DOHH2 (cell line): ENCODE data around the gene PLB1.

ENCODE experiments used
- H3F3A ChIP-seq: fragments of 200-600 bp; sonication (generic), shearing (Covaris generic); 2 replicates; pipeline ENCODE4 v1.6.0; 2016; ENCODE audit warnings: antibody characterized with exemption, mild to moderate bottlenecking; ENCODE audit not compliant: control insufficient read depth, insufficient read depth
- H3K27ac ChIP-seq: fragments of 200-600 bp; sonication (generic); 2 replicates; pipeline ENCODE4 v1.5.1; 2014; ENCODE audit warnings: low read depth, mild to moderate bottlenecking, low read length, moderate library complexity
- H3K27me3 ChIP-seq: fragments of 200-600 bp; sonication (generic); 2 replicates; pipeline ENCODE4 v1.6.1; 2014; ENCODE audit warnings: mild to moderate bottlenecking, low read length, mixed read lengths; ENCODE audit not compliant: control insufficient read depth
- H3K36me3 ChIP-seq: fragments of 200-600 bp; sonication (generic); 2 replicates; pipeline ENCODE4 v1.6.1; 2014; ENCODE audit warnings: mild to moderate bottlenecking, low read length, moderate library complexity, mixed read lengths; ENCODE audit not compliant: control insufficient read depth
- H3K4me1 ChIP-seq: fragments of 200-600 bp; sonication (generic); 2 replicates; pipeline ENCODE4 v1.6.1; 2014; ENCODE audit warnings: mild to moderate bottlenecking, low read length, mixed read lengths; ENCODE audit not compliant: control insufficient read depth
- H3K4me2 ChIP-seq: fragments of 200-600 bp; sonication (generic); 2 replicates; pipeline ENCODE4 v1.6.0; 2014; ENCODE audit warnings: mild to moderate bottlenecking, low read length, moderate library complexity
- H3K4me3 ChIP-seq: fragments of 200-600 bp; sonication (generic); 2 replicates; pipeline ENCODE4 v1.5.1; 2014; ENCODE audit warnings: mild to moderate bottlenecking, low read length, mixed read lengths
- H3K79me2 ChIP-seq: fragments of 200-600 bp; sonication (generic); 2 replicates; pipeline ENCODE4 v1.6.1; 2014; ENCODE audit warnings: mild to moderate bottlenecking, low read length, mixed read lengths; ENCODE audit not compliant: control insufficient read depth
- H3K9me2 ChIP-seq: fragments of 200-600 bp; sonication (generic); replicated peaks from 2 replicates; pipeline ENCODE4 v1.6.1; 2014; ENCODE audit warnings: mild to moderate bottlenecking, low read length, mixed read lengths; ENCODE audit not compliant: control insufficient read depth
- H3K9me3 ChIP-seq: fragments of 200-600 bp; sonication (generic); 2 replicates; pipeline ENCODE4 v1.6.1; 2014; ENCODE audit warnings: antibody characterized with exemption, low read length, mixed read lengths; ENCODE audit not compliant: control insufficient read depth, insufficient read depth
- H4K20me1 ChIP-seq: fragments of 200-600 bp; sonication (generic); 2 replicates; pipeline ENCODE4 v1.6.0; 2014; ENCODE audit warnings: low read depth, mild to moderate bottlenecking, antibody characterized with exemption, low read length, moderate library complexity; ENCODE audit not compliant: control insufficient read depth, insufficient read depth
- EZH2phosphoT487 ChIP-seq: fragments of 200-600 bp; sonication (generic); IDR thresholded peaks from 2 replicates; pipeline ENCODE4 v1.6.1; 2017; ENCODE audit warnings: borderline replicate concordance, mild to moderate bottlenecking, antibody characterized with exemption, low read length, moderate library complexity, mixed read lengths
- TF ChIP-seq, protein P1 (sequence below): fragments of 200-600 bp; sonication (generic); IDR thresholded peaks from one replicate; pipeline ENCODE4 v1.5.1; 2014; ENCODE audit warnings: antibody characterized with exemption, mild to moderate bottlenecking, low read depth, low read length; ENCODE audit not compliant: poor library complexity, severe bottlenecking

The PLB1 gene

DNA sequence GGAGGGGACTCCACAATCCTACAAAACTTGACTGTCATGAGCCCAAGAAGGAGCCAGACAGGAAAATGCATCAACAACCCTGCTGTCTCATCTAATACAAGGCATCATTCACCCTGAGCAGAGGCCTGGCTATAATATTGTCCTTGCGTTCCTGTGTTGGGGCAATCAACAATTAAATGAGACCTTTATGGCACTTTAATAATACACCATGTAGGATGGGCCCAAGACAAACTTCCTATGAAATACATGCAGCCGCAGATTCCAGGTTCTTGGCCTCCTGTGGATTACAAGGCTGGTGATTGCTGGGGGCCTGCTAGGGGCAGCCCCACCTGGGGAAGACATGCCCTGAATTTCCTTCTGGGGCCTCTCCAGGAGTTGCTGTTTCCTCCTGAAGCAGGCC, 173.0 kb downstream of the PLB1 start:
- Histone ChIP-seq H3K9me3 (no peaks in the 10 kb centered on the region), H3K4me3 (no peak overlapping the region), H3K4me2 (no peak overlapping the region), H4K20me1 (no peaks in the 10 kb centered on the region), H3K27me3 (no peaks in the 10 kb centered on the region), H3F3A (no peaks in the 10 kb centered on the region), H3K4me1 (no peaks in the 10 kb centered on the region), H3K9me2 (no peaks in the 10 kb centered on the region), H3K79me2 (no peaks in the 10 kb centered on the region), H3K27ac (no peak overlapping the region), H3K36me3 (no peaks in the 10 kb centered on the region)
- no peak for TF ChIP-seq EZH2phosphoT487
- TF ChIP-seq, protein P1, sequence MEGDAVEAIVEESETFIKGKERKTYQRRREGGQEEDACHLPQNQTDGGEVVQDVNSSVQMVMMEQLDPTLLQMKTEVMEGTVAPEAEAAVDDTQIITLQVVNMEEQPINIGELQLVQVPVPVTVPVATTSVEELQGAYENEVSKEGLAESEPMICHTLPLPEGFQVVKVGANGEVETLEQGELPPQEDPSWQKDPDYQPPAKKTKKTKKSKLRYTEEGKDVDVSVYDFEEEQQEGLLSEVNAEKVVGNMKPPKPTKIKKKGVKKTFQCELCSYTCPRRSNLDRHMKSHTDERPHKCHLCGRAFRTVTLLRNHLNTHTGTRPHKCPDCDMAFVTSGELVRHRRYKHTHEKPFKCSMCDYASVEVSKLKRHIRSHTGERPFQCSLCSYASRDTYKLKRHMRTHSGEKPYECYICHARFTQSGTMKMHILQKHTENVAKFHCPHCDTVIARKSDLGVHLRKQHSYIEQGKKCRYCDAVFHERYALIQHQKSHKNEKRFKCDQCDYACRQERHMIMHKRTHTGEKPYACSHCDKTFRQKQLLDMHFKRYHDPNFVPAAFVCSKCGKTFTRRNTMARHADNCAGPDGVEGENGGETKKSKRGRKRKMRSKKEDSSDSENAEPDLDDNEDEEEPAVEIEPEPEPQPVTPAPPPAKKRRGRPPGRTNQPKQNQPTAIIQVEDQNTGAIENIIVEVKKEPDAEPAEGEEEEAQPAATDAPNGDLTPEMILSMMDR, result no peak

DNA sequence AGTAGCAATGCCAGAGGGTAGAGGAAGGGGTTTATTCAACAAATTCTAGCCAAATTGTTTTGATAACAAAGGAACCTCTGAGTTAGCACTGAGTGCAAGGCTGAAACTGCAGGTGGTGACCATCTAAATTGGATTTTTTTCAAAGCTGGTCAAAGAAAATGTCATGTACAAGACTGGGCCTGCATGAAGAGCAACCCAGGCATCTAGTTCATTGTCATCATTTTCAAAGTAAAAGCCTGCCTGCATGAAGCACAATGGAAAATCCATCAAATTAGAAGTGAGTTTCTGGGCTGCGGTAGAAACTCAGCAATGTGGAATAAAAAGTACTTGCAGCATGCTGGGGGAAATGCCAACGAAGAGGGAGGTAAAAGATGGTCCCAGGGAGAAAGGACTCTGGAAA, 175.0 kb downstream of the PLB1 start:
- no peak for TF ChIP-seq EZH2phosphoT487
- TF ChIP-seq, protein P1, result no peak
- Histone ChIP-seq H3K36me3 (no peaks in the 10 kb centered on the region), H3K9me2 (no peaks in the 10 kb centered on the region), H3K27ac (no peak overlapping the region), H3K4me1 (no peaks in the 10 kb centered on the region), H3K4me3 (no peak overlapping the region), H3K27me3 (no peaks in the 10 kb centered on the region), H4K20me1 (no peaks in the 10 kb centered on the region), H3F3A (no peaks in the 10 kb centered on the region), H3K9me3 (no peaks in the 10 kb centered on the region), H3K4me2 (no peak overlapping the region), H3K79me2 (no peaks in the 10 kb centered on the region)

DNA sequence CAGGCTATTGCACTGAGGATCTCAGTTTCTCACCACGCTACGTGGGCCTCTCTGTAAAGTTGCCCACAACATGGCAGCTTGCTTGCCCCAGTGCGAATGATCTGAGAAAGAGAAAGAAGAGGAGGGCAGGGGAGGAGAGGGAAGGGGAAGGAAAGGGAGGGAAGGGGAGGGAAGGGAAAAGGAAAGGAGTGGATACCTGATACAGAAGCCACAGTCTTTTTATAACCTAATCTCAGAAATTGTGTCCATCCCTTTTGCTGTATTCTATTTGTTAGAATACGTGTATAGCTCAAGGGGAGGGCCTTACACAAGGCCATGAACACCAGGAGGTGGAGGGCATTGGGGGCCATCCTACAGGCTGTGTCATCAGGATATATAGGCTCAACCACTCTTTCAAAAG, 177.5 kb downstream of the PLB1 start:
- TF ChIP-seq EZH2phosphoT487, result no peak
- TF ChIP-seq, protein P1, result no peak
- no peaks in the 10 kb centered on the region for H3K4me1 ChIP-seq
- H3K4me2 ChIP-seq, result no peak overlapping the region
- H3K9me2 ChIP-seq, result no peaks in the 10 kb centered on the region
- no peak overlapping the region for H3K4me3 ChIP-seq
- H3K27ac ChIP-seq, result no peak overlapping the region
- H3K36me3 ChIP-seq, result no peaks in the 10 kb centered on the region
- no peaks in the 10 kb centered on the region for H3K9me3 ChIP-seq
- H3K27me3 ChIP-seq, result no peaks in the 10 kb centered on the region
- H4K20me1 ChIP-seq, result no peaks in the 10 kb centered on the region
- no peaks in the 10 kb centered on the region for H3F3A ChIP-seq
- H3K79me2 ChIP-seq, result no peaks in the 10 kb centered on the region
